H1 (cell line): ENCODE data around the gene ASB4. TPM values are rescaled to one million over a fixed set of nuclear protein-coding genes. Genes with fewer than 3 reads are reported as not detected.

Experiments
- CHD7 ChIP-seq: fragments of 300-600 bp; sonication (generic); IDR thresholded peaks from 2 replicates; pipeline ENCODE4 v1.7.1; 2012; ENCODE audit warnings: low read length, moderate library complexity, mild to moderate bottlenecking, inconsistent platforms; ENCODE audit not compliant: insufficient replicate concordance
- EP300 ChIP-seq, 2 experiments: IDR thresholded peaks; 1 replicate in 1 of 2; 2 replicates in 1 of 2; pipeline ENCODE4 v1.6.1; 2011 to 2012; ENCODE audit warnings: low read depth in 2 of 2, low read length in 2 of 2, mild to moderate bottlenecking in 2 of 2, borderline replicate concordance in 1 of 2, inconsistent platforms in 1 of 2, moderate library complexity in 1 of 2
- POU5F1 ChIP-seq: IDR thresholded peaks from 2 replicates; pipeline ENCODE4 v1.6.1; 2011; ENCODE audit warnings: low read depth, mild to moderate bottlenecking, low read length, moderate library complexity
- SP2 ChIP-seq: IDR thresholded peaks from 2 replicates; pipeline ENCODE4 v1.6.1; 2012; ENCODE audit warnings: mild to moderate bottlenecking, low read length, inconsistent platforms
- TAF1 ChIP-seq: IDR thresholded peaks from 2 replicates; pipeline ENCODE4 v1.6.1; 2011; ENCODE audit warnings: mild to moderate bottlenecking, low read depth, low read length
- ZNF274 ChIP-seq: IDR thresholded peaks from 2 replicates; pipeline ENCODE4 v1.7.0; 2012; ENCODE audit warnings: low read length, borderline replicate concordance; ENCODE audit errors: extremely low read depth
- polyA plus RNA-seq, 7 experiments: library from polyadenylated mRNA; depleted of rRNA in 3 of 7; stranded (reverse) in 5 of 7; unstranded in 2 of 7; fragments of >200 nt in 5 of 7; fragments of 200-250 nt in 2 of 7; gene quantifications; 1 replicate in 5 of 7; 2 replicates in 1 of 7; 4 replicates in 1 of 7; pipeline versions ENCODE4 v1.2.1 to v1.2.3, GENCODE V29; 2011 to 2013; ENCODE audit warnings: missing spikeins in 2 of 7, mixed read lengths in 2 of 7
- total RNA-seq: library from RNA; stranded (reverse); fragmentation: NEBNext Ultra II Directional; extraction: Animal tissue kit (Norgen Biotek cat#: 25700); gene quantifications from 2 replicates; pipeline ENCODE4 v1.2.1, GENCODE V29; 2021

ASB4 gene
- total and polyA plus RNA-seq, 2 of the 8 experiments (the other 6 are each of a cell fraction or from before 2014, with no cell fraction given): not detected

- TF ChIP-seq CHD7: no peak
- no peak for TF ChIP-seq POU5F1
- no peak for TF ChIP-seq EP300 (IDR thresholded peaks at IDR 0.05; ENCODE audit: borderline replicate concordance in 1 of 2, low read depth in 2 of 2, low read length in 2 of 2)
- no peak for TF ChIP-seq SP2
- TF ChIP-seq TAF1: no peak
- no peak for TF ChIP-seq ZNF274
Measured at GRCh38 chr7:95472581-95473161, 13.1 kb upstream of the ASB4 start (continued).
